HEK293 (cell line): ENCODE measurements around the gene CDK12.
A peak's percentile ranks its signal among the peaks of the same experiment; 100 is the strongest.

Source experiments
- CTCF ChIA-PET: fragments of 350-600 bp; formaldehyde crosslinking; extraction: SDS; loops from one replicate; lab custom pipeline; 2021; ENCODE audit warnings: antibody characterized with exemption; lab: Yijun Ruan, JAX
- POLR2A ChIA-PET: fragments of 300-600 bp; formaldehyde crosslinking; extraction: SDS; loops from one replicate; lab custom pipeline; 2020; ENCODE audit warnings: antibody characterized with exemption, inconsistent platforms; lab: Yijun Ruan, JAX
- H3K27ac ChIP-seq: fragments of 200-500 bp; sonication (Bioruptor generic); 2 replicates; pipeline ENCODE4 v1.5.1; 2014; ENCODE audit warnings: low read depth, low read length, control low read depth, inconsistent platforms; ENCODE audit errors: extremely low read depth
- H3K36me3 ChIP-seq, 2 experiments: fragments of 200-500 bp in 1 of 2; sonication (Bioruptor generic) in 1 of 2; 1 replicate in 1 of 2; 2 replicates in 1 of 2; pipeline ENCODE4 v1.5.1; 2014 to 2017; ENCODE audit warnings: inconsistent platforms in 2 of 2, low read length in 2 of 2; ENCODE audit not compliant: control insufficient read depth in 2 of 2, insufficient read depth in 1 of 2
- H3K4me1 ChIP-seq: fragments of 200-500 bp; sonication (Bioruptor generic); 2 replicates; pipeline ENCODE4 v1.5.1; 2014; ENCODE audit warnings: mild to moderate bottlenecking, low read length, inconsistent platforms; ENCODE audit not compliant: control insufficient read depth, insufficient read depth
- H3K4me3 ChIP-seq: 2 replicates; pipeline ENCODE4 v1.5.1; 2011; ENCODE audit warnings: low read depth, mild to moderate bottlenecking, control low read depth, low read length, moderate library complexity
- H3K9me3 ChIP-seq: fragments of 200-500 bp; sonication (Bioruptor generic); 2 replicates; pipeline ENCODE4 v1.5.1; 2014; ENCODE audit warnings: low read depth, low read length, inconsistent platforms; ENCODE audit not compliant: control insufficient read depth, insufficient read depth
- BCL11B ChIP-seq: fragments of 450-650 bp; formaldehyde crosslinking; IDR thresholded peaks from 2 replicates; pipeline ENCODE4 v1.5.1; 2016; ENCODE audit warnings: low read depth, missing biosample characterization, missing genetic modification characterization
- GLIS1 ChIP-seq: fragments of 450-650 bp; formaldehyde crosslinking; IDR thresholded peaks from 2 replicates; pipeline ENCODE4 v1.5.1; 2016; ENCODE audit warnings: missing biosample characterization, missing genetic modification characterization
- HOXA7 ChIP-seq: sonication (generic); formaldehyde crosslinking; IDR thresholded peaks from 2 replicates; pipeline ENCODE4 v1.8.1; 2022; ENCODE audit warnings: missing genetic modification reagents, borderline replicate concordance
- KLF8 ChIP-seq: fragments of 450-650 bp; formaldehyde crosslinking; IDR thresholded peaks from 2 replicates; pipeline ENCODE4 v1.5.1; 2016; ENCODE audit warnings: missing biosample characterization, missing genetic modification characterization
- MEIS1 ChIP-seq: sonication (generic); formaldehyde crosslinking; IDR thresholded peaks from 2 replicates; pipeline ENCODE4 v1.8.1; 2022; ENCODE audit warnings: missing genetic modification reagents, mild to moderate bottlenecking, borderline replicate concordance
- OVOL3 ChIP-seq: fragments of 450-650 bp; formaldehyde crosslinking; IDR thresholded peaks from 2 replicates; pipeline ENCODE4 v1.5.1; 2016; ENCODE audit warnings: missing biosample characterization, missing genetic modification characterization
- SETDB1 ChIP-seq: IDR thresholded peaks from one replicate; pipeline ENCODE4 v1.6.1; 2017; ENCODE audit warnings: mild to moderate bottlenecking, low read length, moderate library complexity, mixed read lengths; ENCODE audit not compliant: insufficient read length
- SP2 ChIP-seq: fragments of 450-650 bp; formaldehyde crosslinking; IDR thresholded peaks from 2 replicates; pipeline ENCODE4 v1.5.1; 2016; ENCODE audit warnings: missing biosample characterization, missing genetic modification characterization
- ZBTB7A ChIP-seq: fragments of 450-650 bp; formaldehyde crosslinking; IDR thresholded peaks from 2 replicates; pipeline ENCODE4 v1.5.1; 2016; ENCODE audit warnings: low read depth, missing biosample characterization, missing genetic modification characterization
- ZNF10 ChIP-seq: fragments of 450-650 bp; formaldehyde crosslinking; IDR thresholded peaks from 2 replicates; pipeline ENCODE4 v1.5.1; 2017; ENCODE audit warnings: missing biosample characterization, missing genetic modification characterization
- ZNF174 ChIP-seq: fragments of 450-650 bp; formaldehyde crosslinking; IDR thresholded peaks from 2 replicates; pipeline ENCODE4 v1.5.0; 2017; ENCODE audit warnings: missing biosample characterization, mild to moderate bottlenecking, missing genetic modification characterization
- ZNF2 ChIP-seq: fragments of 450-650 bp; formaldehyde crosslinking; IDR thresholded peaks from 2 replicates; pipeline ENCODE4 v1.5.1; 2016; ENCODE audit warnings: missing biosample characterization, missing genetic modification characterization
- ZNF221 ChIP-seq: fragments of 450-650 bp; formaldehyde crosslinking; IDR thresholded peaks from 2 replicates; pipeline ENCODE4 v1.5.1; 2017; ENCODE audit warnings: missing biosample characterization, missing genetic modification characterization, borderline replicate concordance
- ZNF274 ChIP-seq, 2 experiments: fragments of 200-500 bp in 1 of 2; fragments of 450-650 bp in 1 of 2; sonication (Bioruptor generic) in 1 of 2; formaldehyde crosslinking in 1 of 2; IDR thresholded peaks; 2 replicates each; pipeline versions ENCODE4 v1.5.1 to v1.6.1; 2014 to 2016; ENCODE audit warnings: borderline replicate concordance in 1 of 2, inconsistent platforms in 1 of 2, low read length in 1 of 2, missing biosample characterization in 1 of 2, missing genetic modification characterization in 1 of 2
- ZNF324 ChIP-seq: fragments of 450-650 bp; formaldehyde crosslinking; IDR thresholded peaks from 2 replicates; pipeline ENCODE4 v1.5.1; 2016; ENCODE audit warnings: missing biosample characterization, missing genetic modification characterization
- ZNF473 ChIP-seq: fragments of 450-650 bp; formaldehyde crosslinking; IDR thresholded peaks from 2 replicates; pipeline ENCODE4 v1.5.1; 2017; ENCODE audit warnings: missing biosample characterization, missing genetic modification characterization
- ZNF510 ChIP-seq: fragments of 450-650 bp; formaldehyde crosslinking; IDR thresholded peaks from 2 replicates; pipeline ENCODE4 v1.5.1; 2018; ENCODE audit warnings: mild to moderate bottlenecking, missing genetic modification characterization, missing biosample characterization; ENCODE audit not compliant: insufficient replicate concordance
- ZNF558 ChIP-seq: fragments of 450-650 bp; formaldehyde crosslinking; IDR thresholded peaks from 2 replicates; pipeline ENCODE4 v1.5.1; 2016; ENCODE audit warnings: missing biosample characterization, missing genetic modification characterization
- ZNF585B ChIP-seq: fragments of 450-650 bp; formaldehyde crosslinking; IDR thresholded peaks from 2 replicates; pipeline ENCODE4 v1.5.1; 2016; ENCODE audit warnings: missing biosample characterization, missing genetic modification characterization
- ZNF626 ChIP-seq: fragments of 450-650 bp; sonication (Bioruptor Pico); formaldehyde crosslinking; IDR thresholded peaks from 2 replicates; pipeline ENCODE4 v1.5.1; 2018; ENCODE audit warnings: missing biosample characterization, missing genetic modification characterization, inconsistent platforms
- ZNF830 ChIP-seq: fragments of 450-650 bp; IDR thresholded peaks from 2 replicates; pipeline ENCODE4 v1.5.0; 2018; ENCODE audit warnings: missing biosample characterization, missing genetic modification characterization, low read depth, mild to moderate bottlenecking, moderate library complexity
- ZSCAN16 ChIP-seq: fragments of 450-650 bp; formaldehyde crosslinking; IDR thresholded peaks from 2 replicates; pipeline ENCODE4 v1.5.1; 2016; ENCODE audit warnings: missing biosample characterization, missing genetic modification characterization
- TF ChIP-seq, protein P1 (sequence below): fragments of 450-650 bp; formaldehyde crosslinking; IDR thresholded peaks from 2 replicates; pipeline ENCODE4 v1.5.1; 2017; ENCODE audit warnings: missing biosample characterization, missing genetic modification characterization
- TF ChIP-seq, protein P2 (sequence below): fragments of 450-650 bp; formaldehyde crosslinking; IDR thresholded peaks from 2 replicates; pipeline ENCODE4 v1.5.1; 2016; ENCODE audit warnings: missing biosample characterization, missing genetic modification characterization
- TF ChIP-seq, protein P3 (sequence below): fragments of 450-650 bp; formaldehyde crosslinking; IDR thresholded peaks from 2 replicates; pipeline ENCODE4 v1.5.1; 2016; ENCODE audit warnings: missing biosample characterization, missing genetic modification characterization
- TF ChIP-seq, protein P4 (sequence below): fragments of 450-650 bp; formaldehyde crosslinking; IDR thresholded peaks from 2 replicates; pipeline ENCODE4 v1.5.1; 2016; ENCODE audit warnings: missing biosample characterization, missing genetic modification characterization

The CDK12 gene

DNA sequence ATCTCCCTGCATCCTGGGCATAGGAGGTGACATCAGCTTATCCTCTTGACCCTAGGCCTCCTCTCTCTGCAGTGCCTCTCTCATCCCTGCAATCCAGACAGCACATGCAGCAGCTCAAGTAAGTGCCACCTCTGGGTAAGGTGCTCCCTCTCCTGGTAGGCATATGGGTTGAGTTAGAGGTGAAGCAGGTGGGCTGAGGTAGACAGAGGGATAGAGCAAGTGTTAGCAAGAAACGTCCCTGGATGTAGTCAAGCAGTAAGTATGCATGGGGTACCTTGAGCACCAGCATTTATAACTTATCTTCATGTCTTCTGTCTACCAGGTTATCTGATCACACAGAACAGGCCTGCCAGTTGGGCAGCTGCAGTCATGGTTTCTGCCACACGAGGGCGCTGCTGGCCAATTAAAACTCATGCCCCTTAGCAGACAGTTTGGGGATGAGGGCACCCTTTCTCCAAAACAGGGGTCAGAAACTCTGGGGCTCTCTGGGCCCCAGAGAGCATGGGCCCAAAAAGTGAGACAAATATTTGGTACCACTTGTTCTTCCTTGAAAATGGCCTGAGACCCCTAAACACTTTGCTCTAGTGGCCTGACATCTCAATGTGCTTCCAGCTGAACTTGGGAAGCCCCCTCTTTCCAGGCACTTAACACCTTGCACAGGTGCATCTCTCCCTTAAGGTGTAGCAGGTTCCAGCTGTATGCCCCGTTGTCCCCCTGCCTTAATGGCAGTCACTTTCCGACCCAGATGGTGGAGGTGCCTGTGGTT lies 86.6 kb downstream of the CDK12 start:
- Histone ChIP-seq H3K9me3 (no peaks in the 10 kb centered on the region), H3K4me3 (no peak overlapping the region), H3K27ac (no peak overlapping the region), H3K36me3 (peaks cover 17 to 61% of the 10 kb centered on the region in 2 experiments), H3K4me1 (no peaks in the 10 kb centered on the region)
- ChIA-PET POLR2A (interaction anchor here (1.3 kb wide), 1 partner anchor 207 kb away, joined by 4 read pairs; no protein-coding TSS in a partner anchor), CTCF (interaction anchor here (0.5 to 19.7 kb wide), 52 partner anchors 8 to 405 kb away, joined by 3 to 475 read pairs (median 4); partner anchors contain the start of genes MIEN1 and PPP1R1B)
- TF ChIP-seq MEIS1: no peak
- no peak for TF ChIP-seq ZNF221
- no peak for TF ChIP-seq ZNF830 (tag by site-specific recombination)
- TF ChIP-seq OVOL3: no peak
- no peak for TF ChIP-seq ZNF558 (tag by site-specific recombination)
- peak; percentile 92 for TF ChIP-seq ZNF2
- 0 out of 2 replicates have a peak, but pooled peaks have one; percentile 19 for TF ChIP-seq KLF8 (tag by site-specific recombination)
- TF ChIP-seq ZNF626 (tag by site-specific recombination): no peak
- no peak for TF ChIP-seq ZNF274 (IDR thresholded peaks at IDR 0.05; ENCODE audit: low read length)
- no peak for TF ChIP-seq ZNF274 (tag by site-specific recombination; IDR thresholded peaks at IDR 0.05; ENCODE audit: borderline replicate concordance)
- TF ChIP-seq, protein P1, sequence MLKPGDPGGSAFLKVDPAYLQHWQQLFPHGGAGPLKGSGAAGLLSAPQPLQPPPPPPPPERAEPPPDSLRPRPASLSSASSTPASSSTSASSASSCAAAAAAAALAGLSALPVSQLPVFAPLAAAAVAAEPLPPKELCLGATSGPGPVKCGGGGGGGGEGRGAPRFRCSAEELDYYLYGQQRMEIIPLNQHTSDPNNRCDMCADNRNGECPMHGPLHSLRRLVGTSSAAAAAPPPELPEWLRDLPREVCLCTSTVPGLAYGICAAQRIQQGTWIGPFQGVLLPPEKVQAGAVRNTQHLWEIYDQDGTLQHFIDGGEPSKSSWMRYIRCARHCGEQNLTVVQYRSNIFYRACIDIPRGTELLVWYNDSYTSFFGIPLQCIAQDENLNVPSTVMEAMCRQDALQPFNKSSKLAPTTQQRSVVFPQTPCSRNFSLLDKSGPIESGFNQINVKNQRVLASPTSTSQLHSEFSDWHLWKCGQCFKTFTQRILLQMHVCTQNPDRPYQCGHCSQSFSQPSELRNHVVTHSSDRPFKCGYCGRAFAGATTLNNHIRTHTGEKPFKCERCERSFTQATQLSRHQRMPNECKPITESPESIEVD: no peak
- TF ChIP-seq, protein P2, sequence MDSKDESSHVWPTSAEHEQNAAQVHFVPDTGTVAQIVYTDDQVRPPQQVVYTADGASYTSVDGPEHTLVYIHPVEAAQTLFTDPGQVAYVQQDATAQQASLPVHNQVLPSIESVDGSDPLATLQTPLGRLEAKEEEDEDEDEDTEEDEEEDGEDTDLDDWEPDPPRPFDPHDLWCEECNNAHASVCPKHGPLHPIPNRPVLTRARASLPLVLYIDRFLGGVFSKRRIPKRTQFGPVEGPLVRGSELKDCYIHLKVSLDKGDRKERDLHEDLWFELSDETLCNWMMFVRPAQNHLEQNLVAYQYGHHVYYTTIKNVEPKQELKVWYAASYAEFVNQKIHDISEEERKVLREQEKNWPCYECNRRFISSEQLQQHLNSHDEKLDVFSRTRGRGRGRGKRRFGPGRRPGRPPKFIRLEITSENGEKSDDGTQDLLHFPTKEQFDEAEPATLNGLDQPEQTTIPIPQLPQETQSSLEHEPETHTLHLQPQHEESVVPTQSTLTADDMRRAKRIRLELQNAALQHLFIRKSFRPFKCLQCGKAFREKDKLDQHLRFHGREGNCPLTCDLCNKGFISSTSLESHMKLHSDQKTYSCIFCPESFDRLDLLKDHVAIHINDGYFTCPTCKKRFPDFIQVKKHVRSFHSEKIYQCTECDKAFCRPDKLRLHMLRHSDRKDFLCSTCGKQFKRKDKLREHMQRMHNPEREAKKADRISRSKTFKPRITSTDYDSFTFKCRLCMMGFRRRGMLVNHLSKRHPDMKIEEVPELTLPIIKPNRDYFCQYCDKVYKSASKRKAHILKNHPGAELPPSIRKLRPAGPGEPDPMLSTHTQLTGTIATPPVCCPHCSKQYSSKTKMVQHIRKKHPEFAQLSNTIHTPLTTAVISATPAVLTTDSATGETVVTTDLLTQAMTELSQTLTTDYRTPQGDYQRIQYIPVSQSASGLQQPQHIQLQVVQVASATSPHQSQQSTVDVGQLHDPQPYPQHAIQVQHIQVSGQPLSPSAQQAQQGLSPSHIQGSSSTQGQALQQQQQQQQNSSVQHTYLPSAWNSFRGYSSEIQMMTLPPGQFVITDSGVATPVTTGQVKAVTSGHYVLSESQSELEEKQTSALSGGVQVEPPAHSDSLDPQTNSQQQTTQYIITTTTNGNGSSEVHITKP (tag by site-specific recombination): peak; percentile 71
- no peak for TF ChIP-seq BCL11B (tag by site-specific recombination)
- TF ChIP-seq ZNF585B (tag by site-specific recombination): no peak
- TF ChIP-seq ZNF10 (tag by site-specific recombination): no peak
- TF ChIP-seq SP2 (tag by site-specific recombination): no peak
- TF ChIP-seq GLIS1: 0 out of 2 replicates have a peak, but pooled peaks have one; percentile 11
- no peak for TF ChIP-seq ZBTB7A (tag by site-specific recombination)
- no peak for TF ChIP-seq SETDB1
- TF ChIP-seq, protein P3, sequence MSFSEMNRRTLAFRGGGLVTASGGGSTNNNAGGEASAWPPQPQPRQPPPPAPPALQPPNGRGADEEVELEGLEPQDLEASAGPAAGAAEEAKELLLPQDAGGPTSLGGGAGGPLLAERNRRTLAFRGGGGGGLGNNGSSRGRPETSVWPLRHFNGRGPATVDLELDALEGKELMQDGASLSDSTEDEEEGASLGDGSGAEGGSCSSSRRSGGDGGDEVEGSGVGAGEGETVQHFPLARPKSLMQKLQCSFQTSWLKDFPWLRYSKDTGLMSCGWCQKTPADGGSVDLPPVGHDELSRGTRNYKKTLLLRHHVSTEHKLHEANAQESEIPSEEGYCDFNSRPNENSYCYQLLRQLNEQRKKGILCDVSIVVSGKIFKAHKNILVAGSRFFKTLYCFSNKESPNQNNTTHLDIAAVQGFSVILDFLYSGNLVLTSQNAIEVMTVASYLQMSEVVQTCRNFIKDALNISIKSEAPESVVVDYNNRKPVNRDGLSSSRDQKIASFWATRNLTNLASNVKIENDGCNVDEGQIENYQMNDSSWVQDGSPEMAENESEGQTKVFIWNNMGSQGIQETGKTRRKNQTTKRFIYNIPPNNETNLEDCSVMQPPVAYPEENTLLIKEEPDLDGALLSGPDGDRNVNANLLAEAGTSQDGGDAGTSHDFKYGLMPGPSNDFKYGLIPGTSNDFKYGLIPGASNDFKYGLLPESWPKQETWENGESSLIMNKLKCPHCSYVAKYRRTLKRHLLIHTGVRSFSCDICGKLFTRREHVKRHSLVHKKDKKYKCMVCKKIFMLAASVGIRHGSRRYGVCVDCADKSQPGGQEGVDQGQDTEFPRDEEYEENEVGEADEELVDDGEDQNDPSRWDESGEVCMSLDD (tag by site-specific recombination): 0 out of 2 replicates have a peak, but pooled peaks have one; percentile 13
- TF ChIP-seq HOXA7 (CRISPR knock-in tag): no peak
- TF ChIP-seq ZNF324 (tag by site-specific recombination): no peak
- no peak for TF ChIP-seq ZNF510 (tag by site-specific recombination)
- TF ChIP-seq ZSCAN16 (tag by site-specific recombination): no peak
- no peak for TF ChIP-seq ZNF174
- no peak for TF ChIP-seq ZNF473 (tag by site-specific recombination)
- TF ChIP-seq, protein P4, sequence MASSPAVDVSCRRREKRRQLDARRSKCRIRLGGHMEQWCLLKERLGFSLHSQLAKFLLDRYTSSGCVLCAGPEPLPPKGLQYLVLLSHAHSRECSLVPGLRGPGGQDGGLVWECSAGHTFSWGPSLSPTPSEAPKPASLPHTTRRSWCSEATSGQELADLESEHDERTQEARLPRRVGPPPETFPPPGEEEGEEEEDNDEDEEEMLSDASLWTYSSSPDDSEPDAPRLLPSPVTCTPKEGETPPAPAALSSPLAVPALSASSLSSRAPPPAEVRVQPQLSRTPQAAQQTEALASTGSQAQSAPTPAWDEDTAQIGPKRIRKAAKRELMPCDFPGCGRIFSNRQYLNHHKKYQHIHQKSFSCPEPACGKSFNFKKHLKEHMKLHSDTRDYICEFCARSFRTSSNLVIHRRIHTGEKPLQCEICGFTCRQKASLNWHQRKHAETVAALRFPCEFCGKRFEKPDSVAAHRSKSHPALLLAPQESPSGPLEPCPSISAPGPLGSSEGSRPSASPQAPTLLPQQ (tag by site-specific recombination): no peak
